ENCODE results near the gene SLC6A18. TPM values are rescaled to one million over a fixed set of nuclear protein-coding genes. Genes with fewer than 3 reads are reported as not detected.

The SLC6A18 gene
- total RNA-seq, 2 donors from 2014 or later, result not detected

DNA sequence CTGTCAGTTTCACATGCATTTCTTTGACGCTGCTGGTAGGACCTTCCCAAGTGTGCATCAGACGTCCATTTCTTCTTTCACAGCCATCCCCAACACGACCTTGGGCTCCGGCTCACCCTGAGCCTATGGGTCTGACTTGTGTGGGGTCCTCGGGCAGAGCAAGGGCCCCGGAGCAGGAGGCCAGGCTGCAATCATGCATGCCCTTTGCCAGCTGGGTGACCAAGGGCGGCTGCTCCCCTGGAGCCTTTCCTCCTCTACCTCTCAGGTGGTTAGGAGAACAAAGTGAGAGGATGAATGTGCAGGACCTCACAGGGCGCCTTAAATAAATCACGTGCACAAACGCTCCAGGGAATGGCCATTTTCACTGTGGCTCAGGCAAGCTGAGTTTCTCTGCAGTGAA, 36.5 kb downstream of the SLC6A18 start:
- H3K4me3 ChIP-seq, result no peak overlapping the region
- TF ChIP-seq, protein P1, sequence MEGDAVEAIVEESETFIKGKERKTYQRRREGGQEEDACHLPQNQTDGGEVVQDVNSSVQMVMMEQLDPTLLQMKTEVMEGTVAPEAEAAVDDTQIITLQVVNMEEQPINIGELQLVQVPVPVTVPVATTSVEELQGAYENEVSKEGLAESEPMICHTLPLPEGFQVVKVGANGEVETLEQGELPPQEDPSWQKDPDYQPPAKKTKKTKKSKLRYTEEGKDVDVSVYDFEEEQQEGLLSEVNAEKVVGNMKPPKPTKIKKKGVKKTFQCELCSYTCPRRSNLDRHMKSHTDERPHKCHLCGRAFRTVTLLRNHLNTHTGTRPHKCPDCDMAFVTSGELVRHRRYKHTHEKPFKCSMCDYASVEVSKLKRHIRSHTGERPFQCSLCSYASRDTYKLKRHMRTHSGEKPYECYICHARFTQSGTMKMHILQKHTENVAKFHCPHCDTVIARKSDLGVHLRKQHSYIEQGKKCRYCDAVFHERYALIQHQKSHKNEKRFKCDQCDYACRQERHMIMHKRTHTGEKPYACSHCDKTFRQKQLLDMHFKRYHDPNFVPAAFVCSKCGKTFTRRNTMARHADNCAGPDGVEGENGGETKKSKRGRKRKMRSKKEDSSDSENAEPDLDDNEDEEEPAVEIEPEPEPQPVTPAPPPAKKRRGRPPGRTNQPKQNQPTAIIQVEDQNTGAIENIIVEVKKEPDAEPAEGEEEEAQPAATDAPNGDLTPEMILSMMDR (IDR thresholded peaks at IDR 0.05), result no peak
- TF ChIP-seq POLR2A (IDR thresholded peaks at IDR 0.05), result no peak
- no peaks in the 10 kb centered on the region for H3K9me3 ChIP-seq
- no peak for DNase-seq
- H3K36me3 ChIP-seq (replicated peaks in 1 of 2; ENCODE audit: insufficient read depth in 1 of 2, low read depth in 2 of 2), result no peaks in the 10 kb centered on the region
- no peaks in the 10 kb centered on the region for H3K4me1 ChIP-seq
- intact Hi-C loops (cut with DNase I), result no loop called here
- ATAC-seq, result no peak
- 67 to 78% methylated on average over 10 of the region's 10 CpGs for WGBS, 2 donors
- no peaks in the 10 kb centered on the region for H3K27me3 ChIP-seq
- H3K27ac ChIP-seq, result no peak overlapping the region

DNA sequence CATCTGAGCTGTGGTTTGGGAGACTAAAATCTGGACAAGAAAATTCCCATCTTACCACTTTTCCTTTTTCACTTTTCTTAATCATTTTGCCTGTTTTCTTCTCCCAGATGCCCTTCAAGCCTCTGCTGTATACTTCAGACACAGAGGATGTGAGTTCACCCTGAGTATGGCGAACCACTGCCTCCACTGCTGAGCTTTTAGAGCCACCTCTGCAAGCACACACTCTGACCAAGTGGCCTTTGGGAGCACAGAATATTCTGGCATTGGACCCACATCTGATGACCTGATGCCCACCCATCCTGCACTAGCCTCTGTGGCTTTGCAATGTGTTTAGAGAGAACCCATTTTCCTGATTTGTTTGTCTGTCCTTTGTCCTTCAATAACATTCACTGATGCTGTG, 37.2 kb downstream of the SLC6A18 start:
- Histone ChIP-seq H3K27ac (no peak overlapping the region), H3K9me3 (no peaks in the 10 kb centered on the region), H3K27me3 (no peaks in the 10 kb centered on the region), H3K36me3 (replicated peaks in 1 of 2; ENCODE audit: insufficient read depth in 1 of 2, low read depth in 2 of 2) (no peaks in the 10 kb centered on the region), H3K4me1 (no peaks in the 10 kb centered on the region), H3K4me3 (no peak overlapping the region)
- intact Hi-C loops (cut with DNase I), result no loop called here
- no peak for ATAC-seq
- 75 to 83% methylated on average over 1 of the region's 1 CpG for WGBS, 2 donors
- DNase-seq, result no peak
- TF ChIP-seq, protein P1 (IDR thresholded peaks at IDR 0.05), result no peak
- no peak for TF ChIP-seq POLR2A (IDR thresholded peaks at IDR 0.05)

DNA sequence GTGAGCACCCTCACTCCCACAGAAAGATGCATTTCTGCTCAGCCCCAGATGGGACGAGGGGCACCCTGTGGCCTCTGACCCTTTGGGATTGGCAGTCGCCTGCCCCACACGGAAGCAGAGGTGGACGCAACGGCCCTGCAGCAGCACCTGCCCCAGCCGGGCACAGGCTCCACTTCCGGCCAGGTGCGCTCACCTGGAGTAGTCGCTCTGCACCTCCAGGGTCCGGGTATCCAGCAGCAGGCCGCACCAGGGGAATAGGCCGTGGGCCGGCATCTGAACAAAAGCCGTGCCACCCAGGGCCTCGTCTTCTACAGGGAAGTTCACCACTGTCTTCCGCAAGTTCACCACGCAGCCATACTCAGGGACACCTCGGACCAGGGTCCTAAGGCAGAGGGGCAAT, 39.0 kb downstream of the SLC6A18 start:
- no peaks in the 10 kb centered on the region for H3K36me3 ChIP-seq (replicated peaks in 1 of 2; ENCODE audit: insufficient read depth in 1 of 2, low read depth in 2 of 2)
- no peaks in the 10 kb centered on the region for H3K9me3 ChIP-seq
- no peaks in the 10 kb centered on the region for H3K4me1 ChIP-seq
- H3K4me3 ChIP-seq, result no peak overlapping the region
- TF ChIP-seq, protein P1 (IDR thresholded peaks at IDR 0.05), result no peak
- no peak for TF ChIP-seq POLR2A (IDR thresholded peaks at IDR 0.05)
- no peaks in the 10 kb centered on the region for H3K27me3 ChIP-seq
- intact Hi-C loops (cut with DNase I), result no loop called here
- WGBS, 2 donors, result 88% methylated on average over 18 of the region's 18 CpGs; no CpG with 5 or more reads in 1 of the 2 donors
- DNase-seq (no peak), ATAC-seq (no peak)
- no peak overlapping the region for H3K27ac ChIP-seq

DNA sequence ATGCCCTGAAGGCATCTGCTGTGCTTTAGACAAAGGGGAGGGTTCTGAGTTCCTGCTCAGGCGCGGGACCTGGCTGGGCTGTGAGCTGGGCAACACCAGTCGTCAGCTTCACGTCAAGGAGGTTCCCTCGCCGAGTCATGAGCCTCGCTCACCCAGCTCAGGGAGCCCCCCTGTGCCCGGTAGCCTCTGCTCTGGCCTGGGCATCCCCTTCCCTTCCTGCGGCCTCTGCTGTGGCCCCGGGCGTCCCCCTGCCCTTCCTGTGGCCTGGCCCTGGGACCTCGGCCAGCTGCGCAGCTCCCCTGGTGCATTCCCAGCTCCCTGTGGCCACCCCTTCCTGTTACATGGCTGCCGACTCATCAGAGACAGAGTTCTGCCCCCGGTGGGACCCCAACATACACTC, 39.8 kb downstream of the SLC6A18 start:
- TF ChIP-seq, protein P1 (IDR thresholded peaks at IDR 0.05), result no peak
- TF ChIP-seq POLR2A (IDR thresholded peaks at IDR 0.05), result no peak
- ATAC-seq (no peak), DNase-seq (no peak)
- intact Hi-C loops (cut with DNase I), result no loop called here
- H3K4me1 ChIP-seq, result no peaks in the 10 kb centered on the region
- no peak overlapping the region for H3K27ac ChIP-seq
- no peaks in the 10 kb centered on the region for H3K27me3 ChIP-seq
- no peak overlapping the region for H3K4me3 ChIP-seq
- WGBS, 2 donors, result 67 to 75% methylated on average over 9 to 15 of the region's 15 CpGs
- no peaks in the 10 kb centered on the region for H3K36me3 ChIP-seq (replicated peaks in 1 of 2; ENCODE audit: insufficient read depth in 1 of 2, low read depth in 2 of 2)
- H3K9me3 ChIP-seq, result no peaks in the 10 kb centered on the region
